Fibroblast of mammary gland (primary cell): Measurements from ENCODE around the gene IFNAR2.

Experiments used
- DNase-seq: peaks from one replicate; pipeline ENCODE4 v3.0.0-alpha.2; 2010; ENCODE audit warnings: low read depth
- H3K4me3 ChIP-seq: 2 replicates; pipeline ENCODE4 v1.5.1; 2011; ENCODE audit warnings: low read depth, mild to moderate bottlenecking, low read length, moderate library complexity; ENCODE audit not compliant: control insufficient read depth
- TF ChIP-seq, protein P1 (sequence below): conservative IDR thresholded peaks from 2 replicates; pipeline ENCODE4 v1.5.1; 2011; ENCODE audit warnings: low read depth, low read length, inconsistent platforms; ENCODE audit not compliant: control insufficient read depth, insufficient read depth

The IFNAR2 gene

DNA sequence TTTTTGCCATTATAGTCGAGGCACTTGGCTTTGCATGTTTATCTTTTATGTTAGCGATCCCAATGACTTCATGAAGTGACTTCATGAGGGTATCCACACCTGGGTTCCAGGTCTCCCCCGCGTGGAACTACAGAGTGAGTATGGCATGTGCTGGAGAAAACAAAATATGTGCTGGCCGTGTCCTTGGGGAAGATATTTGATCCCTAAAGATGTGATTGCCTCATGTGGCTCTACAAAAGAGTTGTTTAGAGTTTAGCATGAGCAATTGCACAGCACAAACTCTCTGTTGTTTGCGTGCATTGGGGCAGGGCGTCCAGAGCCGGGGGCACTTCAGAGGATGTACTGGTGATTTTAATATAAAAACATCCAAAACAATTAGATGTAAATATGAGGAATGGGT, 41.2 kb downstream of the IFNAR2 start:
- no peak for DNase-seq
- TF ChIP-seq, protein P1, sequence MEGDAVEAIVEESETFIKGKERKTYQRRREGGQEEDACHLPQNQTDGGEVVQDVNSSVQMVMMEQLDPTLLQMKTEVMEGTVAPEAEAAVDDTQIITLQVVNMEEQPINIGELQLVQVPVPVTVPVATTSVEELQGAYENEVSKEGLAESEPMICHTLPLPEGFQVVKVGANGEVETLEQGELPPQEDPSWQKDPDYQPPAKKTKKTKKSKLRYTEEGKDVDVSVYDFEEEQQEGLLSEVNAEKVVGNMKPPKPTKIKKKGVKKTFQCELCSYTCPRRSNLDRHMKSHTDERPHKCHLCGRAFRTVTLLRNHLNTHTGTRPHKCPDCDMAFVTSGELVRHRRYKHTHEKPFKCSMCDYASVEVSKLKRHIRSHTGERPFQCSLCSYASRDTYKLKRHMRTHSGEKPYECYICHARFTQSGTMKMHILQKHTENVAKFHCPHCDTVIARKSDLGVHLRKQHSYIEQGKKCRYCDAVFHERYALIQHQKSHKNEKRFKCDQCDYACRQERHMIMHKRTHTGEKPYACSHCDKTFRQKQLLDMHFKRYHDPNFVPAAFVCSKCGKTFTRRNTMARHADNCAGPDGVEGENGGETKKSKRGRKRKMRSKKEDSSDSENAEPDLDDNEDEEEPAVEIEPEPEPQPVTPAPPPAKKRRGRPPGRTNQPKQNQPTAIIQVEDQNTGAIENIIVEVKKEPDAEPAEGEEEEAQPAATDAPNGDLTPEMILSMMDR, result no peak

DNA sequence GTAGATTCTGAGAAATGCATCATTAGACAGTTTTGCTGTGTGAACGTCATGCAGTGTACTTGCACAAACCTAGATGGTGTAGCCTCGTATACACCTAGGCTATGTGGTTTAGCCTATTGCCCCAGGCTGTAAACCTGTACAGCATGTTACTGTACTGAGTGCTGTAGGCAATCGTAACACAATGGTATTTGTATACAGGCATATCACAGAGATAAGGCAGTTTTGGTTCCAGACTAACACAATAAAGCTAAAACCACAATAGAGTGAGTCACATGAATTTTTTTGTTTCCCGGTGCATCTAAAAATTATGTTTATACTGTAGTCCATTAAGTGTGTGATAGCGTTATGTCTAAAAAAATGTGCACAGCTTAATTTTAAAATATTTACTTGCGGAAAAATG, 43.3 kb downstream of the IFNAR2 start:
- no peak for DNase-seq
- H3K4me3 ChIP-seq, result no peak overlapping the region
- TF ChIP-seq, protein P1, result no peak

More for the DNA sequence above, 41.2 kb downstream of the IFNAR2 start:
- H3K4me3 ChIP-seq, result no peak overlapping the region

GRCh38 chr21:33278721-33279120, 49.0 kb downstream of the IFNAR2 start:
- DNase-seq, result peak; percentile 70
- TF ChIP-seq, protein P1, result no peak
- no peak overlapping the region for H3K4me3 ChIP-seq

DNA sequence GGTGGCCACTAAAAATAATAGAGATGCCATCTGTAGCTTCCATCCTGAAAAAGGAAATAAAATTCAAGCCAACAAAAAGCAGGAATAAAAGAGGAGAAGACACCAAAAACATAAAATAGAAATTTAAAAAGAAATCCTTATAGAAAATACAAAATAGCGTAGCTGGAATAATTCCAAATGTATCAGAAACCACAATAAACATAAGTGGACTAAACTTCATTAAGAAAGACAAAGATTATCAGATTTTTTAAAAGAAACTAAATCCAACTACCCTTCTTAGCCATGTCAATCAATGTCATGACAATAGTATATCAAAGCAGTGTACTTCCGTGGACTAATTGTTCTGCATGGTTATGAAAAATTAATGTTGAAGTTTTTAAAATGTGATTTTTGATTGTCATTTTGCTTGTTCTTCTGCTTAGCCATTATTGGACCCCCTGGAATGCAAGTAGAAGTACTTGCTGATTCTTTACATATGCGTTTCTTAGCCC, 49.6 kb downstream of the IFNAR2 start:
- H3K4me3 ChIP-seq, result no peak overlapping the region
- TF ChIP-seq, protein P1, result no peak
- DNase-seq, result no peak
